Upper lobe of left lung (tissue), 4 donors: ENCODE measurements around the gene STMN1.

Experiments used
- EP300 ChIP-seq, 4 donors: sonication (generic); formaldehyde crosslinking; IDR thresholded peaks; one replicate each; pipeline ENCODE4 v1.5.1; 2017; ENCODE audit warnings: antibody characterized with exemption in 4 of 4, control low read depth in 2 of 4
- POLR2A ChIP-seq, 4 donors: fragments of 450-650 bp; IDR thresholded peaks; one replicate each; pipeline ENCODE4 v1.5.1; 2016 to 2017; ENCODE audit warnings: antibody characterized with exemption in 4 of 4, mild to moderate bottlenecking in 2 of 4
- POLR2AphosphoS5 ChIP-seq, 2 donors: sonication (generic); formaldehyde crosslinking; IDR thresholded peaks; one replicate each; pipeline ENCODE4 v1.5.1; 2017; ENCODE audit warnings: antibody characterized with exemption in 2 of 2
- TF ChIP-seq, protein P1 (sequence below), 6 experiments: fragments of 450-650 bp in 4 of 6; fragments of 200-600 bp in 2 of 6; sonication (generic) in 2 of 6; IDR thresholded peaks; one replicate each; pipeline ENCODE4 v1.5.1; 2016 to 2019; ENCODE audit warnings: antibody characterized with exemption in 6 of 6

DNA sequence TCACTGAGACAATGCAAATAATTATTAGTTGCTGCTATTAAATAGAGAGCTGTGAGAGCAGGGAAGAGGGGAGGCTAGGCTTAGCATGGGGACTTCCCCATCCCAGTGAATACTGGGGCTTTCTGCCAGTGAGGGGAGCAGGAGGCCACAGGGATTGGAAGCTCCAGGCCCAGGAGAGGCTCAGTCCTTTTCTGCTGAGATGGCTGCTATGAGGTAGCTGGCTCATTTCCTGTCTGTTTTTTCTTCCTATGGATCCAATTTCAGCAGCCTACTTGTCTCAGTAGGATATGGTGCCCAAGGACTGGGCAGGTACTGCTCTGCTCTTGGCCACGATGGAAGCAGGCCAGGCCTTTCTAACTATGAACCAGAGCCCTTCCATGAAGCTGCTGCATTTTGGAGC, 10.0 kb downstream of the STMN1 start:
- no peak for TF ChIP-seq POLR2AphosphoS5 (IDR thresholded peaks at IDR 0.05)
- TF ChIP-seq, protein P1, sequence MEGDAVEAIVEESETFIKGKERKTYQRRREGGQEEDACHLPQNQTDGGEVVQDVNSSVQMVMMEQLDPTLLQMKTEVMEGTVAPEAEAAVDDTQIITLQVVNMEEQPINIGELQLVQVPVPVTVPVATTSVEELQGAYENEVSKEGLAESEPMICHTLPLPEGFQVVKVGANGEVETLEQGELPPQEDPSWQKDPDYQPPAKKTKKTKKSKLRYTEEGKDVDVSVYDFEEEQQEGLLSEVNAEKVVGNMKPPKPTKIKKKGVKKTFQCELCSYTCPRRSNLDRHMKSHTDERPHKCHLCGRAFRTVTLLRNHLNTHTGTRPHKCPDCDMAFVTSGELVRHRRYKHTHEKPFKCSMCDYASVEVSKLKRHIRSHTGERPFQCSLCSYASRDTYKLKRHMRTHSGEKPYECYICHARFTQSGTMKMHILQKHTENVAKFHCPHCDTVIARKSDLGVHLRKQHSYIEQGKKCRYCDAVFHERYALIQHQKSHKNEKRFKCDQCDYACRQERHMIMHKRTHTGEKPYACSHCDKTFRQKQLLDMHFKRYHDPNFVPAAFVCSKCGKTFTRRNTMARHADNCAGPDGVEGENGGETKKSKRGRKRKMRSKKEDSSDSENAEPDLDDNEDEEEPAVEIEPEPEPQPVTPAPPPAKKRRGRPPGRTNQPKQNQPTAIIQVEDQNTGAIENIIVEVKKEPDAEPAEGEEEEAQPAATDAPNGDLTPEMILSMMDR (IDR thresholded peaks at IDR 0.05), result no peak
- TF ChIP-seq EP300 (IDR thresholded peaks at IDR 0.05), result no peak
- no peak for TF ChIP-seq POLR2A (IDR thresholded peaks at IDR 0.05)
